GM19025 (cell line): Measurements from ENCODE around the gene MYO5A.
"Not testable (repeated sequence)": the region's sequence is repeated elsewhere in the genome, so short reads cannot be mapped to it uniquely, and the experiment has no call there.

Source experiments
- ATAC-seq: cut with Tn5 transposase; IDR thresholded peaks from one replicate; pipeline ENCODE4 v1.9.1; 2021; ENCODE audit warnings: mild to moderate bottlenecking, low read depth, moderate library complexity; ENCODE audit not compliant: unreplicated experiment

The MYO5A gene

GRCh38 chr15:52528564-52529340 is at the start of gene MYO5A:
MYO5A (minus strand) TSS chr15:52528880; CDS start chr15:52528806, 74 bp downstream.
- peak; percentile 83 for ATAC-seq

- ATAC-seq, result no peak
These were observed 48.0 kb upstream of the MYO5A start for GRCh38 chr15:52576692-52577091.

- not testable (repeated sequence) for ATAC-seq
These were observed 46.9 kb upstream of the MYO5A start for GRCh38 chr15:52575573-52575972.

- no peak for ATAC-seq
These were observed 46.4 kb upstream of the MYO5A start for GRCh38 chr15:52575072-52575471.

GRCh38 chr15:52574623-52575022 is 45.9 kb upstream of the MYO5A start:
- not testable (repeated sequence) for ATAC-seq

GRCh38 chr15:52568601-52569585 is 40.2 kb upstream of the MYO5A start, which contains the start of gene ARPP19:
ARPP19 (minus strand) TSS chr15:52569030; CDS start chr15:52568892, 138 bp downstream.
- ATAC-seq, result peak; percentile 52

- no peak for ATAC-seq
These were observed 39.4 kb upstream of the MYO5A start for GRCh38 chr15:52567871-52568600.

- ATAC-seq, result no peak
These were observed 38.2 kb upstream of the MYO5A start for GRCh38 chr15:52566889-52567288.

- peak; percentile 35 for ATAC-seq
These were observed 37.0 kb upstream of the MYO5A start for GRCh38 chr15:52565417-52566358.

- ATAC-seq, result no peak
These were observed 34.9 kb upstream of the MYO5A start for GRCh38 chr15:52563501-52564060.

- ATAC-seq, result no peak
These were observed 30.9 kb upstream of the MYO5A start for GRCh38 chr15:52559575-52559974.

- ATAC-seq, result no peak
These were observed 30.3 kb upstream of the MYO5A start for GRCh38 chr15:52559022-52559421.

- peak; percentile 89 for ATAC-seq
These were observed 29.5 kb upstream of the MYO5A start for GRCh38 chr15:52558196-52558595.

GRCh38 chr15:52557274-52557641 is 28.6 kb upstream of the MYO5A start:
- no peak for ATAC-seq

GRCh38 chr15:52556524-52557273 is 28.0 kb upstream of the MYO5A start:
- ATAC-seq, result no peak

- no peak for ATAC-seq
These were observed 23.6 kb upstream of the MYO5A start for GRCh38 chr15:52552303-52552702.

- ATAC-seq, result no peak
These were observed 23.1 kb upstream of the MYO5A start for GRCh38 chr15:52551762-52552161.

- ATAC-seq, result not testable (repeated sequence)
These were observed 22.5 kb upstream of the MYO5A start for GRCh38 chr15:52551186-52551585.
